Nephron progenitor cell (in vitro differentiated cells): ENCODE measurements around the gene INMT.

Source experiments
- DNase-seq: peaks from one replicate; pipeline ENCODE4 v3.0.0; 2021
- H3K27ac Mint-ChIP-seq: 2 replicates; pipeline ENCODE4 v1.8.0; 2021; ENCODE audit warnings: mild to moderate bottlenecking, moderate library complexity, mixed read lengths
- H3K27me3 Mint-ChIP-seq: 2 replicates; pipeline ENCODE4 v1.8.0; 2021; ENCODE audit warnings: mild to moderate bottlenecking, low read depth, mixed read lengths; ENCODE audit not compliant: poor library complexity
- H3K36me3 Mint-ChIP-seq: 2 replicates; pipeline ENCODE4 v1.8.0; 2021; ENCODE audit warnings: low read depth, mixed read lengths
- H3K4me1 Mint-ChIP-seq: 2 replicates; pipeline ENCODE4 v1.8.0; 2021; ENCODE audit warnings: mixed read lengths
- H3K4me3 Mint-ChIP-seq: 2 replicates; pipeline ENCODE4 v1.8.0; 2021; ENCODE audit warnings: mild to moderate bottlenecking, moderate library complexity, mixed read lengths
- H3K9me3 Mint-ChIP-seq: 2 replicates; pipeline ENCODE4 v1.8.0; 2021; ENCODE audit warnings: mild to moderate bottlenecking, moderate library complexity, mixed read lengths
- TF ChIP-seq, protein P1 (sequence below): fragments of 200-600 bp; sonication (generic); IDR thresholded peaks from 2 replicates; pipeline ENCODE4 v1.5.0; 2021; ENCODE audit warnings: antibody characterized with exemption

Gene INMT

DNA sequence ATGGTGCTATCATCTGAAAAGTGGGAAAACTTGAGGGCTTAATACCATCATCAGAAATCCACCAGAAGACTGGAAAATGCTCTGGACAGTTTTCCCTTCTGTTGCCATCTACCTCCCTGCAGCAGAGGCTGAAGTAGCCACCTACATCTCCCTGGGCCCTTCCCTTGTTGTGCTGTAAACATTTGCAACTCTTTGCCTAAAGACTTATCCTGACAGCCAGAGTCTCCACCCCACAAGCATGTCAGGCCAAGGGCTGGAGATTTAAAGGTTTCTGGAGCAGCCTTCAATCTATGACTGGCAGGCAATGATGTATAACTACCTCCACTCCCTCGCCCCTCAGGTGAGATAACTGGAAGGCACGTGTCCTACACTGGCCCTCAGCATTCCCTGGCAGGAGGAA is 29.7 kb upstream of the INMT start:
- no peak overlapping the region for H3K27ac Mint-ChIP-seq
- TF ChIP-seq, protein P1, sequence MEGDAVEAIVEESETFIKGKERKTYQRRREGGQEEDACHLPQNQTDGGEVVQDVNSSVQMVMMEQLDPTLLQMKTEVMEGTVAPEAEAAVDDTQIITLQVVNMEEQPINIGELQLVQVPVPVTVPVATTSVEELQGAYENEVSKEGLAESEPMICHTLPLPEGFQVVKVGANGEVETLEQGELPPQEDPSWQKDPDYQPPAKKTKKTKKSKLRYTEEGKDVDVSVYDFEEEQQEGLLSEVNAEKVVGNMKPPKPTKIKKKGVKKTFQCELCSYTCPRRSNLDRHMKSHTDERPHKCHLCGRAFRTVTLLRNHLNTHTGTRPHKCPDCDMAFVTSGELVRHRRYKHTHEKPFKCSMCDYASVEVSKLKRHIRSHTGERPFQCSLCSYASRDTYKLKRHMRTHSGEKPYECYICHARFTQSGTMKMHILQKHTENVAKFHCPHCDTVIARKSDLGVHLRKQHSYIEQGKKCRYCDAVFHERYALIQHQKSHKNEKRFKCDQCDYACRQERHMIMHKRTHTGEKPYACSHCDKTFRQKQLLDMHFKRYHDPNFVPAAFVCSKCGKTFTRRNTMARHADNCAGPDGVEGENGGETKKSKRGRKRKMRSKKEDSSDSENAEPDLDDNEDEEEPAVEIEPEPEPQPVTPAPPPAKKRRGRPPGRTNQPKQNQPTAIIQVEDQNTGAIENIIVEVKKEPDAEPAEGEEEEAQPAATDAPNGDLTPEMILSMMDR: no peak

DNA sequence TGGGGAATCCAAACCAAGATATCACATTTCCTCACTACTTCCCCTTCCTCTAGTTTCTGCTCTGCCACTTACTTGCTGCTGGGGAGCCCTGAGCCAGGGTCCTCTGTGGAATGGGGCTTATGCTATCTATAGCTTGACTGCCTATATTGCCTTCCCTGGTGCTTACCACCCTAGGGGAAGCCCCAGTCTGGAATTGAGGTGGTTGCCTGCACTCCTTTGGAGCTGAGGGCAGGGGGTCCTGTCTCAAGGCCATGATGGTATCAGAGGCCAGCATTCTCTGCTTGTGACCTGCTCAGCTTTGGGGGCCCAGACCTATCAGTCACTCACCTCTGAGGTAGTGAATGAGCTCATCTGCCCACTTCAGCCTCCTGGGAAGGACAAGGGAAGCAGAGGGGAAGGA is 29.3 kb upstream of the INMT start:
- Mint-ChIP-seq H3K4me3 (no peak overlapping the region), H3K4me1 (peaks cover 17% of the 10 kb centered on the region), H3K27me3 (peaks cover 20% of the 10 kb centered on the region), H3K9me3 (peaks cover 30% of the 10 kb centered on the region), H3K27ac (no peak overlapping the region), H3K36me3 (peaks cover 29% of the 10 kb centered on the region)
- DNase-seq: no peak
- TF ChIP-seq, protein P1: no peak

More for the DNA sequence above, 29.7 kb upstream of the INMT start:
- H3K9me3 Mint-ChIP-seq: peaks cover 33% of the 10 kb centered on the region
- H3K4me3 Mint-ChIP-seq: no peak overlapping the region
- peaks cover 20% of the 10 kb centered on the region for H3K27me3 Mint-ChIP-seq
- H3K4me1 Mint-ChIP-seq: peaks cover 12% of the 10 kb centered on the region
- DNase-seq: no peak
- peaks cover 32% of the 10 kb centered on the region for H3K36me3 Mint-ChIP-seq

DNA sequence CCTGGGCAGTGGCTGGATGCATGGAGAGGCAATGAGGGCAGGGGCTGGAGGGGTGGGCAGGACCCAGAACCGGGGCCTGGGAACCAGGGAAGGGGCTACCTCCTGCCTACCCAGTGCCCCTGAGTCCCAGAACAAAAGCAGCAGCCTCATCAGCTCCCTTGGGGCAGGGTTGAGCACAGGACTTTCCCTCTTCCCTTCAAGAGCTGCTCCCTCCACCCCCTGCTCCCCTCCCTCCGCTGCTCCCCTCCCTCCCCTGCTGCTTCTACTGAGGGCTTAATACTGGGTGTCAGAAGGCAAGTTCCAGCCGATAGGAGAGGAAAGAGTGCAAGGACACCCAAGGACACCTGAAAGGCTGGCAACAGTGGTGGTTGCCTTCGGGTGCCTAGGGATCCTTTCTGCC is 28.2 kb upstream of the INMT start:
- TF ChIP-seq, protein P1: no peak
- Mint-ChIP-seq H3K27me3 (peaks cover 16% of the 10 kb centered on the region), H3K36me3 (peaks cover 18% of the 10 kb centered on the region), H3K4me3 (no peak overlapping the region), H3K4me1 (peaks cover 27% of the 10 kb centered on the region), H3K9me3 (peaks cover 19% of the 10 kb centered on the region), H3K27ac (no peak overlapping the region)
- DNase-seq: no peak

DNA sequence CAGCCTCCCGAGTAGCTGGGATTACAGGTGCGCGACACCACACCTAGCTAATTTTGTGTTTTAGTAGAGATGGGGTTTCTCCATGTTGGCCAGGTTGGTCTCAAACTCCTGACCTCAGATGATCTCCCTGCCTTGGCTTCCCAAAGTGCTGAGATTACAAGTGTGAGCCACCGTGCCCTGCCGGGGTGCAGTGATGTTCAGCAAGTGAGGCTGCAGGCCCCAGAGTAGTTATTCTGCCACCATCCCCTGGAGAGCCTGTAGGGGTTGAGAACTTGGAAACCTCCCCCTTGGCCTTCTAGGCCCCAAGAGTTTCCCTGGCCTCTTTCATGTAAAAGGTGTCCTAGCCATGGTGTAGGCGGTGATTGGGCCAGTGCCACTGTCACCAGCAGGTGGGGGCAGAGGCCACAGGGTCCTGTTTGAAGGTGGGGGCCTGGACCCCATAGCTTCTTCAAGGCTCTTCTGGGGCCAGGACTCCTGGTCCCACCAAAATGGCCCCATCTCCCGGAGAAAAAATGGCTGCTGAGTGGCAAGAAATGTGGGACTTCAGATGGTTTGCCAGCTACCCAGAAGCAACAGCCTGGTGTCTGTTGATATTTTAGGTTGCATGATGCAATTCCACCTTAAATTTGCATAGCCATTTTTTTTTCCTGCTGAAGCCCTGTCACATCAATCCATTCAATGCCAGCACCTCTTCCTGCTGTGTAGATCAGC is 25.5 kb upstream of the INMT start:
- no peak overlapping the region for H3K4me3 Mint-ChIP-seq
- DNase-seq: no peak
- peak overlapping the region; percentile 68 for H3K27ac Mint-ChIP-seq
- no peaks in the 10 kb centered on the region for H3K9me3 Mint-ChIP-seq
- no peaks in the 10 kb centered on the region for H3K36me3 Mint-ChIP-seq
- TF ChIP-seq, protein P1: no peak
- H3K4me1 Mint-ChIP-seq: peaks cover 33% of the 10 kb centered on the region
- peaks cover 17% of the 10 kb centered on the region for H3K27me3 Mint-ChIP-seq

DNA sequence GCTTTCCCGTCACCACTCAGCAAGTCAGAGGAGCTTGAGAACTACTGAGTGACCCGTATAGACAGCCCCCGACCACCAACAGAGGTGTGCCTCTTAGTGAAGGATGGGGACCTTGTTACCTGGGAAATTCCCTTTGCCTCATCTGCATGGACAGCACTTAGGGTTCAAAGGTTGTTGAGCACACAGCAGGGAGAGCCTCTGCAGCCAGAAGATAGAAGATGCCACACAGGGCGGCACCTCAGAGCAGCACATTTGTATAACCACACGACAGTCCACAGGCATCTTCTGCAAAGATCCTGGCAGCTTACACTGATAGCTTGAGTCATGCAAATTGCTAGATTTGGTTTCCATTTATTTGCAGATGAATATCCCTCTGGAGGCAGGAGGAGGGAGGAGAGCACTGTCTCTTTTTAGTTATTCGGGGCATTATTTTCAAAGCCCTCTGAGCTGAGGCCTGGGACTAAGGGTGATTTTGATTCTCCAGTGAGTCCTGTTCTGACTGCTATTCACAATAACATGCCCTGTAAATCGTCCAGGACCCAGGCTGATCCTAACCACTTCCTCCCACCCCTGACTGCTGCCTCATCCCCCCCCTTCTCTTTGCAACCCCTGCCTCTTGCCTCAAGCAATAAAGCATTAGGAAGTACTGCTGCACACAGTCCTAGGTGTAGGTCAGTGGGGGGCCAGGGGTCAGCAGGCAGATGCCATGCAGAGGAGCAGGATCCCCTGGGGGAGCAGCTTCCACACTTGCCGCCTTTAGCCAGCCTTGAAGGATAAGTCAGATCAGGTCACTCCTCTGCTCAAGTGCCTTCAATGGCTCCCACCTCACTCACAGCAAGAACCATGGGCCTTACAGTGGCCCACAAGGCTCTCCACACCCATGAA is 24.6 kb upstream of the INMT start:
- TF ChIP-seq, protein P1: no peak
- Mint-ChIP-seq H3K36me3 (no peaks in the 10 kb centered on the region), H3K9me3 (no peaks in the 10 kb centered on the region), H3K4me3 (no peak overlapping the region), H3K4me1 (peaks cover 41% of the 10 kb centered on the region), H3K27me3 (peaks cover 18% of the 10 kb centered on the region), H3K27ac (peak overlapping the region; percentile 70)
- DNase-seq: no peak
